ENCODE results near the gene TMEM208.

Gene TMEM208

GRCh38 chr16:67195676-67196075 lies 31.3 kb upstream of the TMEM208 start:
- Histone ChIP-seq H3K36me3 (ENCODE audit: insufficient read depth, low read length) (peaks cover 18% of the 10 kb centered on the region; the same call in 1 of the 2 replicates), H3K9me3 (ENCODE audit: low read depth, low read length) (no peaks in the 10 kb centered on the region), H3K4me3 (no peak overlapping the region), H3K9ac (ENCODE audit: insufficient read length) (no peak overlapping the region), H3K27ac (no peak overlapping the region)
- no peak for DNase-seq (ENCODE audit: low read depth, low spot score)
- TF ChIP-seq FOXP2 (optimal IDR thresholded peaks at IDR 0.05; ENCODE audit: control extremely low read depth, extremely low read length, insufficient read depth) (no peak), EZH2 (IDR thresholded peaks at IDR 0.05) (no peak)

GRCh38 chr16:67196881-67197280 lies 30.0 kb upstream of the TMEM208 start:
- TF ChIP-seq POLR2AphosphoS5 (IDR thresholded peaks at IDR 0.05; ENCODE audit: borderline replicate concordance, low read depth, low read length) (no peak), FOXP2 (optimal IDR thresholded peaks at IDR 0.05; ENCODE audit: control extremely low read depth, extremely low read length, insufficient read depth) (no peak), EZH2 (IDR thresholded peaks at IDR 0.05) (no peak)
- DNase-seq (ENCODE audit: low read depth, low spot score) = no peak
- Histone ChIP-seq H3K27ac (no peak overlapping the region), H3K36me3 (ENCODE audit: insufficient read depth, low read length) (peaks cover 18% of the 10 kb centered on the region; the same call in 1 of the 2 replicates), H3K4me3 (no peak overlapping the region), H3K9me3 (ENCODE audit: low read depth, low read length) (no peaks in the 10 kb centered on the region), H3K9ac (ENCODE audit: insufficient read length) (no peak overlapping the region)

- no peak overlapping the region for H3K9ac ChIP-seq (ENCODE audit: insufficient read length)
- no peak for DNase-seq (ENCODE audit: low read depth, low spot score)
- H3K36me3 ChIP-seq (ENCODE audit: insufficient read depth, low read length) = peaks cover 18% of the 10 kb centered on the region; the same call in 1 of the 2 replicates
- H3K4me3 ChIP-seq = no peak overlapping the region
- H3K9me3 ChIP-seq (ENCODE audit: low read depth, low read length) = no peaks in the 10 kb centered on the region
- no peak for TF ChIP-seq EZH2 (IDR thresholded peaks at IDR 0.05)
- no peak for TF ChIP-seq FOXP2 (optimal IDR thresholded peaks at IDR 0.05; ENCODE audit: control extremely low read depth, extremely low read length, insufficient read depth)
- no peak for TF ChIP-seq POLR2AphosphoS5 (IDR thresholded peaks at IDR 0.05; ENCODE audit: borderline replicate concordance, low read depth, low read length)
- H3K27ac ChIP-seq = no peak overlapping the region
These were observed 29.2 kb upstream of the TMEM208 start for GRCh38 chr16:67197704-67198103.

GRCh38 chr16:67198238-67198734 lies 28.6 kb upstream of the TMEM208 start:
- Histone ChIP-seq H3K9me3 (ENCODE audit: low read depth, low read length) (no peaks in the 10 kb centered on the region), H3K4me3 (no peak overlapping the region), H3K27ac (no peak overlapping the region), H3K36me3 (ENCODE audit: insufficient read depth, low read length) (peaks cover 18% of the 10 kb centered on the region; the same call in 1 of the 2 replicates), H3K9ac (ENCODE audit: insufficient read length) (no peak overlapping the region)
- DNase-seq (ENCODE audit: low read depth, low spot score) = no peak
- no peak for TF ChIP-seq FOXP2 (optimal IDR thresholded peaks at IDR 0.05; ENCODE audit: control extremely low read depth, extremely low read length, insufficient read depth)
- TF ChIP-seq EZH2 (IDR thresholded peaks at IDR 0.05) = no peak
- no peak for TF ChIP-seq POLR2AphosphoS5 (IDR thresholded peaks at IDR 0.05; ENCODE audit: borderline replicate concordance, low read depth, low read length)

- H3K27ac ChIP-seq = no peak within 1 kb of the TSS
- TF ChIP-seq FOXP2 (optimal IDR thresholded peaks at IDR 0.05; ENCODE audit: control extremely low read depth, extremely low read length, insufficient read depth) = no peak
- no peak for TF ChIP-seq POLR2AphosphoS5 (IDR thresholded peaks at IDR 0.05; ENCODE audit: borderline replicate concordance, low read depth, low read length)
- TF ChIP-seq EZH2 (IDR thresholded peaks at IDR 0.05) = no peak
- H3K36me3 ChIP-seq (ENCODE audit: insufficient read depth, low read length) = peaks cover 17% of the 10 kb centered on the region; the same call in 1 of the 2 replicates
- DNase-seq (ENCODE audit: low read depth, low spot score) = no peak
- no peak within 1 kb of the TSS for H3K4me3 ChIP-seq
- H3K9me3 ChIP-seq (ENCODE audit: low read depth, low read length) = no peaks in the 10 kb centered on the region
- no peak within 1 kb of the TSS for H3K9ac ChIP-seq (ENCODE audit: insufficient read length)
These were observed 27.7 kb upstream of the TMEM208 start, which contains the start of gene ELMO3 for GRCh38 chr16:67199011-67199807. Gene ELMO3, plus strand, starts transcription at chr16:67199131. Its CDS starts 196 bp downstream, at chr16:67199327.

GRCh38 chr16:67199808-67200198 lies 27.1 kb upstream of the TMEM208 start:
- Histone ChIP-seq H3K36me3 (ENCODE audit: insufficient read depth, low read length) (peaks cover 12% of the 10 kb centered on the region; the same call in 1 of the 2 replicates), H3K27ac (no peak overlapping the region)
- TF ChIP-seq FOXP2 (optimal IDR thresholded peaks at IDR 0.05; ENCODE audit: control extremely low read depth, extremely low read length, insufficient read depth) (no peak), POLR2AphosphoS5 (IDR thresholded peaks at IDR 0.05; ENCODE audit: borderline replicate concordance, low read depth, low read length) (no peak), EZH2 (IDR thresholded peaks at IDR 0.05) (no peak)

GRCh38 chr16:67200491-67200890 lies 26.4 kb upstream of the TMEM208 start:
- Histone ChIP-seq H3K4me3 (no peak overlapping the region), H3K36me3 (ENCODE audit: insufficient read depth, low read length) (peaks cover 6% of the 10 kb centered on the region; the same call in 1 of the 2 replicates), H3K9me3 (ENCODE audit: low read depth, low read length) (no peaks in the 10 kb centered on the region), H3K9ac (ENCODE audit: insufficient read length) (no peak overlapping the region), H3K27ac (no peak overlapping the region)
- no peak for DNase-seq (ENCODE audit: low read depth, low spot score)
- TF ChIP-seq POLR2AphosphoS5 (IDR thresholded peaks at IDR 0.05; ENCODE audit: borderline replicate concordance, low read depth, low read length) = no peak
- TF ChIP-seq FOXP2 (optimal IDR thresholded peaks at IDR 0.05; ENCODE audit: control extremely low read depth, extremely low read length, insufficient read depth) = no peak
- no peak for TF ChIP-seq EZH2 (IDR thresholded peaks at IDR 0.05)

More at GRCh38 chr16:67199808-67200198, 27.1 kb upstream of the TMEM208 start:
- Histone ChIP-seq H3K9ac (ENCODE audit: insufficient read length) (no peak overlapping the region), H3K9me3 (ENCODE audit: low read depth, low read length) (no peaks in the 10 kb centered on the region), H3K4me3 (no peak overlapping the region)
- DNase-seq (ENCODE audit: low read depth, low spot score) = no peak

- no peak overlapping the region for H3K4me3 ChIP-seq
- H3K27ac ChIP-seq = no peak overlapping the region
- no peaks in the 10 kb centered on the region; the same call in 1 of the 2 replicates for H3K36me3 ChIP-seq (ENCODE audit: insufficient read depth, low read length)
- H3K9ac ChIP-seq (ENCODE audit: insufficient read length) = no peak overlapping the region
- TF ChIP-seq EZH2 (IDR thresholded peaks at IDR 0.05) = no peak
- TF ChIP-seq POLR2AphosphoS5 (IDR thresholded peaks at IDR 0.05; ENCODE audit: borderline replicate concordance, low read depth, low read length) = no peak
- TF ChIP-seq FOXP2 (optimal IDR thresholded peaks at IDR 0.05; ENCODE audit: control extremely low read depth, extremely low read length, insufficient read depth) = no peak
- H3K9me3 ChIP-seq (ENCODE audit: low read depth, low read length) = no peaks in the 10 kb centered on the region
- no peak for DNase-seq (ENCODE audit: low read depth, low spot score)
These were observed 25.3 kb upstream of the TMEM208 start for GRCh38 chr16:67201411-67202345.
